Fibroblast of skin of left biceps (primary cell): Measurements from ENCODE around the gene NDUFC1.
"Not testable (repeated sequence)": the region's sequence is repeated elsewhere in the genome, so short reads cannot be mapped to it uniquely, and the experiment has no call there.

Experiments used
- DNase-seq, 2 experiments: peaks; one replicate each; pipeline ENCODE4 v3.0.0-alpha.2; 2013; ENCODE audit warnings: low read depth in 2 of 2

NDUFC1 gene

DNA sequence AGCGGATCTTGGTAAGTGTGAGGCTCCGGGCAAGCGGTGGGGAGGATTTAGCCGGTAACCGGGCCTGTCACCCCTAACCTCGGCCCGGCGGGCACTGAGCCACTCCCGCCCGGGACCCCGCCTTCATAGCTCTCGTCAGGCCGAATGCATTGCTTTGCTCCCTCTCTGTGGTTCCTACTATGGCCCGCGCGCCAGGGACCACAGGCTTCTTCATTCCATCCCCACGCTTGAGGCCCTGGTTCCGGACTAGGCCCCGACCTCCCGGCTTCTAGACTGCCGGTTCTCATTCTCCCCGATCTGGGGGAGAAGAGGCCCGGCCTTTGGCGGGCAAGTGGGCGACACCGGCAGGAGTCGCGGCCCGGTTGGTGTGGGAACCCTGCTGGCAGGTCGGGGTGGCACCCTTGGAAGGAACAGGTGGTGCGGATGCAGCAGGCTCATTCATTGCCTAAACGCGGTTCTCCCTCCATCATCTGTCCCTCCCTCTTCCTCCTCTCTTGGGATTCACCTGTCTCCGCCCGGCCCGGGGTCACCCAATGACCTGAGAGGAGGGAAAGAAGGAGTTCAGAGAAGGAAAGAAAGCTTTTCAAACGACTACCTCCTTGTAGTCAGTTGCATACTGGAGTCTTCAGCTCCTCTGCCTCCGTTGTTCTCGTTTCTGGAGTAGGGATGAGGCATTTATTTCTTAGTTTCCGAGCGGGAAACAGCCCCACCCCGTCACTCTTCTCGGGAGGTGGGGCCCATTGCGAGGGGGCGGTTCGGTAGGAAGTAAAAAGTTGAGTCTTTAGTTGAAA is at the start of gene NDUFC1:
Gene NDUFC1, minus strand, starts transcription at position 657 of the 791 bp plus-strand sequence. CDS start 6,679 bp downstream, outside the sequence.
- DNase-seq: no peak

DNA sequence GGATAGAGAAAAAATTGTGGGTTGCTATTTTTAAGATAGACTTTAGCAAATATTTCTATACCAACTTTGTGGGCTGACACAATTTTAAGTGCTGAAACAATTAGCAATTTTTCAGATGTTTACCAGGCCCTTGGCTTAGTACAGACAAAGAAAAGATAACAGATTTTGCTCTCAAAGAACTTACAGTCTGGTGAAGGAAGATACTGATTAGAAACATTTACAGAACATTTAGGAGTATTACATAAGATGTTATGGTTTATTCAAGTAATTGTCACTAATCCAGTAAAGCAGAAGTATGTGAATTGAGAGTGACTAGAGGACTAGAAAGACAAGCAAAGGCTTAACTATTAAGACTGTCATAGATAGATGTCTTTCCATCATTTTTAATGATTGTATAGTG is 35.3 kb upstream of the NDUFC1 start:
- DNase-seq: no peak

GRCh38 chr4:139333046-139333445 is 30.8 kb upstream of the NDUFC1 start:
- no peak for DNase-seq

DNA sequence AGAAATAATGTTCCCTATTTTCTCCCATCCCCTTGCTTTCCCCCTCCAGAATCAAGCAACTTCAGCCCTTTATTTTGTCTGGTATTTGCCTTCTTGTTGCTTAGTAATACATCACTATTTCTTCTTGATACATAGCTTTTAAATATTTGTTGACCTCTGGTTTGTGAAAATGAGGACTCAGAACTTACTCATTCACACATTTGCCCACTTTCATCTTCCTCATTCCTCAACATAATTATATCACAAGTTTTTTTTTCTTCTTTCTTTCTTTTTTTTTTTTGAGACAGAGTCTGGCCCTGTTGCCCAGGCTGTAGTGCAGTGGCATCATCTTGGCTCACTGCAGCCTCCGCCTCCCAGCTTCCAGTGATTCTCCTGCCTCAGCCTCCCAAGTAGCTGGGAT is 28.9 kb upstream of the NDUFC1 start:
- DNase-seq: no peak

- no peak for DNase-seq
These were observed 28.0 kb upstream of the NDUFC1 start for GRCh38 chr4:139330283-139330682.

GRCh38 chr4:139329665-139330200 is 27.5 kb upstream of the NDUFC1 start:
- no peak for DNase-seq

DNA sequence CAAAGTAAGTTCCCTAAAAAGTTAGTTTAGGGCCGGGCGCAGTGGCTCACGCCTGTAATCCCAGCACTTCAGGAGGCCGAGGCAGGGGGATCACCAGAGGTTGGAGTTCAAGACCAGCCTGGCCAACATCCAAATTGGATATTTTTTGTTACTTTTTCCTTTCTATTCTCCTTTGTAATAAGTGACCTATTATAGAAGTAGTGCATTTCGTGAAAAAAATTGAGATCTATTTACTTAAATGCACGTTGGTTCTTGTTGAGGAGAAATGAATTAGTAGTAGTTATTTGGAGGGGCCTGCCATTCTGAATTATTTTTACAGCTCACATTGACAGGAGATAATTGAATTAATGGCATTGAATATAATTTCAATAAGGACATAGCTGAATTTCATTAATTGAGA is 22.3 kb upstream of the NDUFC1 start:
- DNase-seq: no peak

DNA sequence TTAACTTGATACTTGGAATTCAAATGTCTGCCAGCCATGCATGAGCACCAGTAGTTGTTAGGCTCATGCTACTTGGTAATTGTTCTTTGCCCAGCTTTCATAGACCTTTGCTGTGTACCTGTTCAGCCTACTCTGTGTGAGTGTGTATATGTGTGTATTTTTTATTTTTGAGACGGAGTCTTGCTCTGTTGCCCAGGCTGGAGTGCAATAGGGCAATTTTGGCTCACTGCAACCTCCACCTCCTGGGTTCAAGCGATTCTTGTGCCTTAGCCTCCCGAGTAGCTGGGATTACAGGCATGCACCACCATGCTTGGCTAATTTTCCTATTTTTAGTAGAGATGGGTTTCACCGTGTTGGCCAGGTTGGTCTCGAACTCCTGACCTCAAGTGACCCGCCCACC is 20.3 kb upstream of the NDUFC1 start:
- DNase-seq: not testable (repeated sequence)

GRCh38 chr4:139322070-139322469 is 19.8 kb upstream of the NDUFC1 start:
- not testable (repeated sequence) for DNase-seq

DNA sequence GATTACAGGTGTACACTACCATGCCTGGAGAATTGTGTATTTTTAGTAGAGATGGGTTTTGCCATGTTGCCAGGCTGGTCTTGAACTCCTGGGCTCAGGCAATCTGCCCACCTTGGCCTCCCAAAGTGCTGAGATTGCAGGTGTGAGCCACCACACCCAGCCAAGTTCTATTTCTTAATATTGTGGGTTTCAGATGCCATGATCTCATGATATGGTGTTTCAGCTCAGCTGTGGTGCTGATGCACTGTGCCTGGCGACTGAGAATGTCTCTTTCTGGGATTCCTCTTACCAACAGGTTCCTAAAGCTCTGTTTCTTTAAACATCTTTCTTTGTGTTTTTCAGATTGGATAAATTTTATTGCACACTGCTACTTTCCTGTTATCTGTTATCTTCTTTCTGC is 17.3 kb upstream of the NDUFC1 start:
- DNase-seq: no peak

GRCh38 chr4:139317635-139318034 is 15.4 kb upstream of the NDUFC1 start:
- no peak for DNase-seq

GRCh38 chr4:139316733-139317132 is 14.5 kb upstream of the NDUFC1 start:
- no peak for DNase-seq

- DNase-seq: no peak
These were observed 13.0 kb upstream of the NDUFC1 start for GRCh38 chr4:139315221-139315675.

- DNase-seq: no peak
These were observed 11.9 kb upstream of the NDUFC1 start for GRCh38 chr4:139314047-139314800.

DNA sequence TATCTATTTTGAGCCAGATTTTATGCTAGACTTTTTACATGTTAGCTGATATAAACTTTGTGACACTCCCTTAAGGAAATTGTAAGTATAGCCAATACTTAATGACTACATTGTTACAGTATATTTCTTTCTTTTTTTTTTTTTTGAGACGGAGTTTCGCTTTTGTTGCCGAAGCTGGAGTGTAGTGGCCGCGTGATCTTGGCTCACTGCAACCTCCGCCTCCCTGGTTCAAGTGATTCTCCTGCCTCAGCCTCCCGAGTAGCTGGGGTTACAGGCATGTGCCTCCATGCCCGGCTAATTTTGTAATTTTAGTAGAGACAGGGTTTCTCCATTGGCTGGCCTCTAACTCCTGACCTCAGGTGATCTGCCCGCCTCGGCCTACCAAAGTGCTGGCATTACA is 11.1 kb upstream of the NDUFC1 start:
- not testable (repeated sequence) for DNase-seq

DNA sequence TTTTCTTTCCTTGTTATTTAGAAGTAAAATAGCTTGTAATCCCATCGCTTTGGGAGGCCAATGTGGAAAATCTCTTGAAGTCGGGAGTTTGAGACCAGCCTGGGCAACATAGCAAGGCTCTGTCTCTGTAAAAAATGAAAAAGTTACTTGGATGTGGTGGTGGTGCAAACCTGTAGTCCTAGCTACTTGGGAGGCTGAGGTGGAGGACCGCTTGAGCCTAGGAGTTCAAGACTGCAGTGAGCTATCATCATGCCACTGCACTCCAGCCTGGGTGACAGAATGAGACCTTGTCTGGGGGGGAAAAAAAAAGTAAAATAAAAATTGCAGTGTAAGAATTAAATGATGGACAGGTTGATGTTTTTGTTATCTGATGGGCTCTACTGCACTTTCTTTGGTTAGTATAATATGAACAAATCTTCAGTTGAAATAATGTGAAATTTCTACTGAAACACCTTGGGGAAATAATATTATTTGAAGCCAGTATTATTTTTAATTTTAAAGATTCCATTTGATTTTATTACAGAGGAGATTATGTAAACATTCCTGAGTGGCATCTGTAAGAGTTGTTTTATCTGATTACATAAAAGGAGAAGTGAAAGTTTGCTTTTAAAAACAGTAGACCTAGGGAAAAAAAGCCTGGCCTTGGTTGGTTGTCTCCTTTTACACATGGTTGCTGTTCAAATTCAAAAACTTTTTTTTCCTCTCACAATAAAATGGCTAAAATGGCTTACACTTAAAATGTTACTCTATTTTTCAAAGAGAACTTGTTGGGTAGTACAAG is 10.5 kb upstream of the NDUFC1 start:
- DNase-seq: no peak

- DNase-seq: no peak
These were observed 9.6 kb upstream of the NDUFC1 start for GRCh38 chr4:139311909-139312308.

GRCh38 chr4:139304920-139305319 is 2.6 kb upstream of the NDUFC1 start:
- no peak for DNase-seq

- DNase-seq: peak; percentile 92
These were observed 1.0 kb downstream of the NDUFC1 start, which contains the start of gene NAA15 for GRCh38 chr4:139301113-139301820. TSS of gene NAA15 (plus strand) at chr4:139301505. CDS start at chr4:139301778, 273 bp downstream.

GRCh38 chr4:139300431-139301112 is 1.7 kb downstream of the NDUFC1 start:
- DNase-seq: no peak

- DNase-seq: no peak
These were observed 2.7 kb downstream of the NDUFC1 start for GRCh38 chr4:139299536-139299935.
